Measurements from ENCODE around the gene PAEP.
"Not testable (repeated sequence)": the region's sequence is repeated elsewhere in the genome, so short reads cannot be mapped to it uniquely, and the experiment has no call there.

PAEP gene

GRCh38 chr9:135526089-135526729 lies 35.3 kb upstream of the PAEP start:
- DNase-seq: no peak

GRCh38 chr9:135526730-135527571 lies 34.6 kb upstream of the PAEP start:
- DNase-seq: no peak

GRCh38 chr9:135528842-135529435 lies 32.6 kb upstream of the PAEP start:
- DNase-seq: not testable (repeated sequence)

GRCh38 chr9:135530146-135530545 lies 31.4 kb upstream of the PAEP start:
- DNase-seq: no peak

- no peak for DNase-seq
These were observed 30.5 kb upstream of the PAEP start for GRCh38 chr9:135531096-135531495.

GRCh38 chr9:135533113-135533512 lies 28.4 kb upstream of the PAEP start:
- DNase-seq: no peak

GRCh38 chr9:135533674-135534073 lies 27.9 kb upstream of the PAEP start:
- DNase-seq: no peak

GRCh38 chr9:135534192-135534711 lies 27.3 kb upstream of the PAEP start:
- not testable (repeated sequence) for DNase-seq

- not testable (repeated sequence) for DNase-seq
These were observed 26.7 kb upstream of the PAEP start for GRCh38 chr9:135534826-135535225.

- DNase-seq: not testable (repeated sequence)
These were observed 25.9 kb upstream of the PAEP start for GRCh38 chr9:135535631-135536030.

GRCh38 chr9:135536216-135536615 lies 25.3 kb upstream of the PAEP start:
- no peak for DNase-seq

GRCh38 chr9:135543262-135543894 lies 18.2 kb upstream of the PAEP start:
- DNase-seq: not testable (repeated sequence)

GRCh38 chr9:135544981-135545635 lies 16.4 kb upstream of the PAEP start:
- DNase-seq: no peak

GRCh38 chr9:135545646-135546176 lies 15.8 kb upstream of the PAEP start, which contains the start of gene OBP2A:
Gene OBP2A (plus strand): TSS chr9:135546126. CDS start chr9:135546181, 55 bp downstream.
- DNase-seq: not testable (repeated sequence)

GRCh38 chr9:135546792-135547617 lies 14.6 kb upstream of the PAEP start:
- not testable (repeated sequence) for DNase-seq

GRCh38 chr9:135547756-135548736 lies 13.5 kb upstream of the PAEP start:
- DNase-seq: no peak

- DNase-seq: not testable (repeated sequence)
These were observed 11.8 kb upstream of the PAEP start for GRCh38 chr9:135549478-135550343.

- no peak for DNase-seq
These were observed 11.1 kb upstream of the PAEP start for GRCh38 chr9:135550344-135550918.
